ENCODE data around the gene ADGRD2.

ADGRD2 gene

DNA sequence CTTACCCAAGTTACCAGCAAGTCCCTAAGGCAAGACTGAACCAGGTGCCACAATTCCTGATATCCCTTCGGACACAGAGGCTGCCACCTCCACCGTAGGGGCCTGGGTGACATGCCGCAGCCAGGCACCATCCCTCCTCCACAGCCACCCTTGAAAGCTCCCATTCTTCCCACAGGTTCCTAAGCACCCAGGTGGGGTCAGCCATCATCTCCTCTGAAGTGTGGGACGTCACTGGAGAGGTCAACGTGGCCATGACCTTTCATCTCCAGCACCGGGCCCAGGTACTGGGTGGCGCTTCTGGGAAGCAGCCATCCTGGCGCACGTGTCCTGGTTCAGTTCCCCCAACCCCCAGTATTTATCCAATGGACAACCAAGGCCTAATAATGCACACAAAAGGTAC, 8.2 kb downstream of the ADGRD2 start:
- DNase-seq: no peak

DNA sequence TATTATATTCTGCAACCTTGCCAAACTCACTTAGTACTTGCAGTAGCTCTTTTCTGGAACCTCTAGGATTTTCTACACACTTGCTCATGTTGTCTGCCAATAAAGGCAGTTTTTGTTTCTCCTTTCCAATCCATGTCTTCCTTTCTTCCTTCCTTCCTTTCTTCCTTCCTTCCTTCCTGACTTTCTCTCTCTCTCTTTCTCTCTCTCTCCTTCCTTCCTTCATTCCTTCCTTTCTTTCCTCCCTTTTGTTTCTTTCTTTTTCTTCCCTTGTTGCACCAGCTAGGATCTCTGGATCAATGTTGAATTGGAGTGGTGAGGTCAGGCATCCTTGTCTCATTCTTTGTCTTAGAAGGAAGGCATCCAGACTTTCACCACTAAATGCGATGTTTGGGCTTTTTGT, 12.5 kb downstream of the ADGRD2 start:
- DNase-seq: no peak

DNA sequence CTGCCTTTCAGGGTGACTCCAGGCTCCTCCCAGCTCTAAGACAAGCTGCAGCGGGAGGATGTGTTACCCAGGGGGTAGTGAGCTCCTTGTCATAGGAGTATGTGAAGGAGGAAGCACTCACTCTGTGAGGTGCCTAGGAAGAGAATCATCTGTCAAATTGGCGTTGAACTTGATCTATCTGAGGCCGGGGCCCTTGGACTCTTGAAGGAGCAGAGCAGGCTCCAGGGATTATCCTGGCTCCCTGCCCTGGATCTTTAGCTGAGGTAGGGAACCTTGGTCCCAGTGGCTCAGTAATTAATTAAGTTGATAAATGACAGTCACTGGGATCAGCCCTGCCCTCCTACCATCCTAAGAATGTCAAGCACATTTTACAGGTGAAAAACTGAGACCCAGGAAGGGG, 15.5 kb downstream of the ADGRD2 start:
- no peak for DNase-seq

DNA sequence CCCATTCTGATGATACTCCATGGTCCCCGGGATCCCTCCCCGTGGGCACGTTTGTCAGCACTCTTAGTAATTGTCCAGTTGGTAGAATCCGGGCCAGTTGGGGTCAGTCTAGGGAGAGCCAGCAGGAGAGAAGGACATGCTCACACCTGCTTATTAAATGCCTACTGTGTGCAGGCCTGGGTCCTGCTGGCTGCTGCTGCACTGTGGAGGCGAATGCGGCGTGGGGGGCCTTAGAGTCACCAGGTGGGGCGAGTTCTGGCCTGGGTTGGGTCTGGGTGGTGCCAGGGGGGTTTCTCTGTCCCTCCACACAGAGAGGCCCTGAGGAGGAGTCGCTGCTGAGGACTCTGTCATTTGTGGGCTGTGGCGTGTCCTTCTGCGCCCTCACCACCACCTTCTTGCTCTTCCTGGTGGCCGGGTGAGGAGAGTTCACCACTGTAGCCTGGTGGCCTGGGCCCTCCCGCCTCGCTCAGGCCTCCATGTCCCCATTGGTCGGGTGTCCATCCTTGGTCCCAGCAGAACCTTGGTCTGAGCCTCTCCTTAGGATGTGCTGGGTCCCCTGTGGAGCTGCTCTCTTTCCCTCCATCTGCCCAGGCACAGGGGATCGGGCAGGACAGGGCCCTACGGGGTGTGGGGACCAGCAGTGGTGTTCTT, 17.3 kb downstream of the ADGRD2 start:
- DNase-seq: no peak

GRCh38 chr9:124468061-124468740, 17.9 kb downstream of the ADGRD2 start:
- DNase-seq: no peak

DNA sequence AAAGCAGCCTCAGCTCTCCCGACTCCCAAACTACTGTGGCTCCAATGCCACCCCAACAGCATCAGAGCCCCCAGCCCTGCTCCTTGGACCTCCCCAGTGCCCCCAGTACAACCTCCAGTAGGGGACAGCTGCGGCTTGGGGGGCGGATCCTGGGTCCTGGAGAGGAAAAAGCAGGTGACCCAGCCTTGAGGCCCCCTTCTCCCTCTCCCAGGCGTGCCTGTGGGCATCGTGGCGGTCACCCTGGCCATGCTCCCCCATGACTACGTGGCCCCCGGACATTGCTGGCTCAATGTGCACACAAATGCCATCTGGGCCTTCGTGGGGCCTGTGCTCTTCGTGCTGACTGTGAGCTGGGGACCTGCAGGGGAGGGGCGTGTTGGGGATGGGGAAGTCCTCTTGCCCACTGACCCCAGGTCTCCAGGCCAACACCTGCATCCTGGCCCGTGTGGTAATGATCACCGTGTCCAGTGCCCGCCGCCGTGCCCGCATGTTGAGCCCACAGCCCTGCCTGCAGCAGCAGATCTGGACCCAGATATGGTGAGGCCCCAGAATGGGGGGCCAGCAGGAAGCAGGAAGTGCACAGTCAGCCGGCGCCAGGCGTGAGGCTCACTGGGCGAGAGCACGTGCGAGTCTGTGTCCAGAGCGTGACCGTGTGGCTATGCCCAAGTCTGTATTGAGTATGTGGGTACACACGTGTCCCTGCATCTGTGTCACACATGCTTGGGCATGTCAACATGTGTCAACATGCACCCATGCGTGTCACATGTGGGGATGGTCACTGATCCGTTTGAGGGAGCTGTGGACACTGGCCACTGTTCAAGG, 19.0 kb downstream of the ADGRD2 start:
- DNase-seq: no peak

DNA sequence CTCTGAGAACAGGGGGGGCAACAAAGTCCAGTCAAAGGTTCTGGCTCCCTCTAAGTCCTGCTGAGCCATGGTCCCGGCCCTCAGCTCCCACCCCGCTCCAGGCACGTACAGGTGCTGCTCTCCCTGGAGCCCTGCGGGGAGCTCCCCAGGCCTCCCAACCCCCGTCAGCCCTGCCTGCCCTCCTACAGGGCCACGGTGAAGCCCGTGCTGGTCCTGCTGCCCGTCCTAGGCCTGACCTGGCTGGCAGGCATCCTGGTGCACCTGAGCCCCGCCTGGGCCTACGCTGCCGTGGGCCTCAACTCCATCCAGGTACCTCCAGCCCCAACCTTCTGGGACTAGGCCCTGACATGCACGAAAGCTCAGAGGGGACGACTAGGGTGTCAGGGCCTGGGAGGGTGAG, 20.1 kb downstream of the ADGRD2 start:
- DNase-seq: no peak

DNA sequence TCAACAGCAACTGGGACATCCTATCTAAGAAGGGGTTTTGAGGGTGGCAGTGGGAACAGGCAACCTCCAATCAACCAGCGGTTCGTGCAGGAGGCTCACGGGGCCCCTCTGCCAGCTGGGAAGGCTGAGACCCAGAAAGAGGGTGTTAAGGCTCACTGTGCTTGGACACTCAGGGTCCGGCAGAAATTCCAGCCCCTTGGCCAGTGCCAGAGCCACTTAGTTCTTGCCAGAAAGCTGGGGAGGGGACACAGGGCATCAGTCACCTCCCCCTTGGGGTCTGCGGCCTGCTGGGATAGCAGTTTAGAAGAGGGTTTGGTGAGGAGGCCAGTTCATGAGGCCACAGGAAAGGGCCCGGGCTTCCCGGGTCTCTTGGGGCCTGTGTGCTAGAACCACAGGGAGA, 20.5 kb downstream of the ADGRD2 start:
- no peak for DNase-seq

DNA sequence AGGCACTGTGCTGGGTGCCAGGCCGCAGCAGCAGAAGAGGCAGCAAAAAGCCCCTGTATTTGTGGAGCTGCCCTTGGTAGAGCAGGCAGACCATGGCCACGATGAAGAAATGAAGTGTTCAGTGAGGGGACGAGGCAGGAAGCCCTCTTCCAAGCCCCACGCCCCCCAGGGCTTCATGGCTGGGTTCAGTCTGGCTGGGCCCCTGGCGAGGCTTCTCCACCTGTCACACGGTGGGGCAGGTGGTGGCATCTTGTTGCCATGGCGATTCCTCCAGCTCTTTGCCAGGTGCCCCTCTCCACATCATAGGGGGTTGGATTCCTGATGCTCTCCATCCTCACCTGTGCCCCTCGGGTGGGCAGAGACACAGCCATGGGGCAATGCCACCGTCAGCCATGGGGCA, 21.5 kb downstream of the ADGRD2 start:
- DNase-seq: no peak

- DNase-seq: no peak
These were observed 22.5 kb downstream of the ADGRD2 start for GRCh38 chr9:124472770-124473169.

GRCh38 chr9:124473310-124473709, 23.1 kb downstream of the ADGRD2 start:
- no peak for DNase-seq

- DNase-seq: no peak
These were observed 23.9 kb downstream of the ADGRD2 start for GRCh38 chr9:124474151-124474550.

GRCh38 chr9:124475158-124475867, 25.1 kb downstream of the ADGRD2 start:
- no peak for DNase-seq

DNA sequence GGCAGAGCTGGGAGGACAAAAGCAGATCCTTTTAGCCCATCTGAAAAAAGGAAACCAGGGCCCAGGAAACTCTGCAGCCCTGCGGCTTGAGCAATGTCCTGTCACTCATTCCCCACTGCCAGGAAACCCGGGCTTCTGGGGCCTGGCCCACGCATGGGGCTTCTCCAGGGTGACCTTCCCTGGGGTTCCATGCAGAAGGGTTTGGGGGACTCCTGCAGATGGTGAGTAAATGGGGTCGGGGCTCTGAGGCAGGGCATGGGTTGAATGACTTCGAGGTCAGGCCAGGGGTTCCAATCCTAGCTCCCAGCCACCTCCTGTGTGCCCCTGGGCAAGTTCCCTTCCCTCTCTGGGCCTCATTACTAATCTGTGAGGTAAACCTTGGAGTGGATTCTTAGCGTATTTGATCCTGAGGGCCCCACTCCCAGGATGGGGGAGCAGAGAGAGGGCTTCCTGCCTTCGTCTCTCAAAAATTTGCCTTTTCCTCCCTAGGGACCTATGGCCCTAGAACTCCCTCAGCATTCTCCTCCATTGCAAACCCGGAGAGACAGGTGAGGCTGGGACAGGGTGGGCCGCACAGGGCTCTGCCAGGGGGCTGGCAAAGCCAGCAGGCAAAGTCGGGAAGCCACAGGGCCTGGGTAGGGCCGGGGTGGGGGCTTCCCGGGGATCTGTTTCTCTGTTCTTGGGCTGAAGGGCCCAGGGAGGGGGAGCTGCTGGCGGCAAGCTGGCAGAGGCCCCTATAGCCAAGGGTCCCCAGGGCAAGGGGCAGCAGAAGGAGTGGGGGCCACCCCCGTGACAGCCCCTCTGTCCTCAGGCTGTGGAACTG, 25.8 kb downstream of the ADGRD2 start:
- DNase-seq: no peak

GRCh38 chr9:124477211-124477647, 27.0 kb downstream of the ADGRD2 start:
- DNase-seq: no peak

- DNase-seq: no peak
These were observed 27.5 kb downstream of the ADGRD2 start for GRCh38 chr9:124477648-124478285.

DNA sequence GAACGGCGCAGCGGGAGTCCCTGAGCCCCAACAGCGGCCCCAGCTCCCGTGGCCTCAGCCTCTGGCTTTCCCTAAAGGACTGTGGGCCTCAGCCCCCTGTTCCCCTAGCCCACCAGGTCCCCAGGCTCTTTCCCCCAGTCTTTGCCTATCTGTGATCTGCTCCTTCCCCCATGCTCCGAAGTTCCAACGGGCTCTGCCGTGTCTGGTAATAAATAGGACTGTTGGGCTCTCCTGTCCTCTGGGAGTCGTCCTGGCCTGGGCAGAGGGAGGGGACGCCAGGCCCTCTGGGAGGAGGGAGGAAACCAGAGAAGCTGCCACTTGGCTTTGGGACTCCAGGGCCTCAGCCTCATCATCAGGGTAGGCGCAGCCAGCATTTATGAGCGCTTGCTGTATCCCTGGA, 28.1 kb downstream of the ADGRD2 start:
- DNase-seq: no peak

DNA sequence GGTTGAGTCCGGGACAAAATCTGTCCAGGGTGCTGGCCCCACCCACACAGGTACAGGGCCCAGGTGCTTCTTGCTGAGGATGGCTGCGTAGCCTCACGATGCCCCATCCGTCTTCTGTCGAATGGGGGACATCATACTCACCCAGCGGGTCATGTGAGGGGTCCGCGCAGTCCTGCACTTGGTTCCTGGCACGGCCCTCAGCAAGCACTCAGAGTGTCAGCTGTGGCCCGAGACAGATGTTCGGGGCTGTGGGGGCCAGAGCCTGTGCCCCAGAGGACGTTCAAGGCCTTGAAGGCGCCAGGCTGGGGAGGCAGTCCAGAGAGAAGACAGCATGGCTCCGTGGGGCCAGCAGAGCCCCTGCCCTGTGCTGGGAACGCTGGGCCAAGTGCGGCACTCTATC, 29.1 kb downstream of the ADGRD2 start:
- DNase-seq: no peak

DNA sequence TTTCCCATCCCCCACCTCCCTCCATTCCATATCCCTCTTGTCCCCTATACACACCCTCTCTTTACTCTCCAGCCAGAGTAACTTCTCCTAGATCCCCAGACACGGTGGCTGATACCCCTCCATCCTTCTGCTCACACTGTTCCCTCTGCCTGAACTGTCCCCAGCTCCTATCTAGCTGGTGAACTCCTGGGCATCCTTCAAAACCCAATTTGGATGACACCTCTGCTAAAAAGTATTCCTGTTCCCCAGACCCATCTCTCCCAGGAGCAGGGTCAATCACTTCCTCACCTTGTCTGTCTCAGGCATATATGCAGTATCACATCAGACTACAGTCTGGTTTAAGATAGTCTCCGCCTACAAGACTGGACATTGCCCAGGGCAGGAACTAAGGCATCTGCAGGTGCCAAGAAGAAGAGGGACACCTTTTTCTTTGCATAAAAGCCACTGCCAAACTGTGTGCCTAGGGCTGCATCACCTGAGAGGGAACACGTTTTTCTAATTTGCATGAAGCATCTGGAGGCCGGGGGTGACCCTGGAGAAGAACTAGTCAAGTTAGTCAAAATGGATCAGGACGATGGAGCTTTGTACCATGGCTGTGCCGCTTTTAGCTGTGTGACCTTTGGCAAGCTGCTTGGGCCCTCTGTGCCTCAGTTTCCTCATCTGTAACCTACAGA, 29.8 kb downstream of the ADGRD2 start:
- DNase-seq: no peak

GRCh38 chr9:124480621-124480981, 30.4 kb downstream of the ADGRD2 start:
- DNase-seq: no peak

DNA sequence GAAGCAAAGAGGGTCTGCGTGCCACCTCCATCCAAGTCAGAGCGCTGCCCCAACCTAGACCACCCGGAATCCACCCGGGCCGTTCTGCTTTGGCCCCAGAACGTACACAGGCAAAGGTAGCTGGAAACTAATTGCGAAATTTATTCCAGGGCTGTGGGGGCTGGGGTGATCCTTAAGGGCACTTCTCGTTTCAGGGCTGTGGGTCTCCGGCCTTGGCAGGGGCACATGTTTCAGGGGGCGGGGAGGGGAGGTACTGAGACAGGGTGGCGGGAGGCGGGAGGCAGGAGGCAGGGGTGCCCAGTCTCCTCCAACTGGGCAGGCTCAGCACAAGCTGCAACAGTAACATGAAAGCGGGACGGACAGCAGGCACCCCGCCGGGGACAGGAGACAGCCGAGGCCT, 30.9 kb downstream of the ADGRD2 start:
- no peak for DNase-seq

Data from NCI-H226 (cell line).